ENCODE measurements around the gene PCDH12. TPM values are rescaled to one million over a fixed set of nuclear protein-coding genes. Genes with fewer than 3 reads are reported as not detected.
A peak's percentile ranks its signal among the peaks of the same experiment; 100 is the strongest.

The PCDH12 gene
- total RNA-seq, 1 experiment from 2014 or later: not detected

DNA sequence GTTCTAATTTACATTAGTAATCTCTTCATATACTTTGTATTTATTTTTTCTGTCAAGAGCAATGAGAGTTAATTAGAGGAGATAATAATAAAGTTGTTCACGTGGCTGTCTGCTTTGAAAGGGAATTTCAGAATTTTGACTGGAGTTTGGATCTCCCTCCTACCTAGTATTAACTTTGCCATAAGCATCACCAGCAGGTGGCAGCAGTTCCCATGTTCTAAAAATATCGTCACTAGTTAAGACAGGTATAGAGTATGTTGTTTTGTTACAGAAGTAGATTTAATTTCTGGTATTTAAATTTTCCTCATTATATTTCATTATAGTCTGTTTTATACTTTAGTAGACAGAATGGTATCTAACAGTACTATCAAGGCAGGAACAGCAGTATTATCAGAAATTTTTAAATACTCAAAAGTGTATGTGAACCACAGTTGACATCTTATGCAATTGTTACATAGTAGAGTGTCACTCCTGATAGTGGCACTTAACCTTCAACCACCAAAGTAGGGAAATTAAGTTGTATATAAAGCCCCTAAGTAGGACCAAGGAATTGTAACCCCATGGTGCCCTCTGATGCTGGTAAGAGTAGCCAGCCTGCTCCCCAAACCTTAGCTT, 34.5 kb upstream of the PCDH12 start:
- Histone ChIP-seq H3K23me2 (ENCODE audit: insufficient read length, low read depth, low read length, poor library complexity, severe bottlenecking) (no peaks in the 10 kb centered on the region), H3T11ph (ENCODE audit: low read length) (no peak overlapping the region), H2AFZ (ENCODE audit: low read length) (no peak overlapping the region), H3K4ac (ENCODE audit: low read depth, low read length) (no peak overlapping the region), H2BK5ac (ENCODE audit: insufficient read length, low read length) (no peak overlapping the region), H3K23ac (ENCODE audit: insufficient read length, low read depth, low read length) (no peak overlapping the region), H2BK15ac (ENCODE audit: low read depth, low read length) (no peak overlapping the region), H3K79me1 (ENCODE audit: insufficient read depth, low read depth, low read length, poor library complexity, severe bottlenecking) (no peaks in the 10 kb centered on the region), H3K79me2 (ENCODE audit: insufficient read depth, low read length) (no peaks in the 10 kb centered on the region), H2AK5ac (ENCODE audit: insufficient read length, low read length) (no peak overlapping the region), H3K56ac (ENCODE audit: insufficient read length, low read depth, low read length) (no peak overlapping the region), H3K9ac (ENCODE audit: extremely low read depth, insufficient read length, low read length) (no peak overlapping the region), H2BK12ac (ENCODE audit: insufficient read length, low read depth, low read length) (no peak overlapping the region), H4K91ac (ENCODE audit: insufficient read length, low read depth, low read length) (no peak overlapping the region), H2BK20ac (ENCODE audit: low read depth, low read length, poor library complexity, severe bottlenecking) (no peak overlapping the region), H3K18ac (ENCODE audit: insufficient read length, low read depth, low read length) (no peak overlapping the region), H3K4me1 (ENCODE audit: insufficient read depth, low read length) (no peaks in the 10 kb centered on the region), H3K27me3 (ENCODE audit: insufficient read depth, low read length) (no peaks in the 10 kb centered on the region), H3K14ac (ENCODE audit: insufficient read depth, low read length) (no peak overlapping the region), H3K9me3 (ENCODE audit: control insufficient read depth, low read depth, low read length) (no peaks in the 10 kb centered on the region), H3K27ac (ENCODE audit: insufficient read length, low read depth, low read length) (no peak overlapping the region), H4K20me1 (ENCODE audit: control insufficient read depth, insufficient read depth, insufficient read length) (no peaks in the 10 kb centered on the region), H2BK120ac (ENCODE audit: low read depth, low read length, poor library complexity, severe bottlenecking) (no peak overlapping the region), H3K4me2 (ENCODE audit: insufficient read depth, insufficient read length, low read length) (no peak overlapping the region), H4K8ac (replicated peaks; ENCODE audit: insufficient read length, low read depth, low read length) (no peak overlapping the region), H4K5ac (ENCODE audit: insufficient read length, low read depth, low read length) (no peak overlapping the region)
- H3K9me3 Mint-ChIP-seq: no peaks in the 10 kb centered on the region
- H3K27ac Mint-ChIP-seq: no peak overlapping the region
- TF ChIP-seq, protein P1, sequence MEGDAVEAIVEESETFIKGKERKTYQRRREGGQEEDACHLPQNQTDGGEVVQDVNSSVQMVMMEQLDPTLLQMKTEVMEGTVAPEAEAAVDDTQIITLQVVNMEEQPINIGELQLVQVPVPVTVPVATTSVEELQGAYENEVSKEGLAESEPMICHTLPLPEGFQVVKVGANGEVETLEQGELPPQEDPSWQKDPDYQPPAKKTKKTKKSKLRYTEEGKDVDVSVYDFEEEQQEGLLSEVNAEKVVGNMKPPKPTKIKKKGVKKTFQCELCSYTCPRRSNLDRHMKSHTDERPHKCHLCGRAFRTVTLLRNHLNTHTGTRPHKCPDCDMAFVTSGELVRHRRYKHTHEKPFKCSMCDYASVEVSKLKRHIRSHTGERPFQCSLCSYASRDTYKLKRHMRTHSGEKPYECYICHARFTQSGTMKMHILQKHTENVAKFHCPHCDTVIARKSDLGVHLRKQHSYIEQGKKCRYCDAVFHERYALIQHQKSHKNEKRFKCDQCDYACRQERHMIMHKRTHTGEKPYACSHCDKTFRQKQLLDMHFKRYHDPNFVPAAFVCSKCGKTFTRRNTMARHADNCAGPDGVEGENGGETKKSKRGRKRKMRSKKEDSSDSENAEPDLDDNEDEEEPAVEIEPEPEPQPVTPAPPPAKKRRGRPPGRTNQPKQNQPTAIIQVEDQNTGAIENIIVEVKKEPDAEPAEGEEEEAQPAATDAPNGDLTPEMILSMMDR (conservative IDR thresholded peaks at IDR 0.05): peak; percentile 92
- no peaks in the 10 kb centered on the region for H3K27me3 Mint-ChIP-seq (ENCODE audit: low read depth)
- DNase-seq: no peak
- no CpG with 5 or more reads among the region's 2 CpGs for WGBS (ENCODE audit: extremely low coverage, insufficient read length, low lambda C conversion rate)
- no peaks in the 10 kb centered on the region for H3K4me1 Mint-ChIP-seq
- peaks cover 6 to 23% (median 14%) of the 10 kb centered on the region in 3 experiments for H3K36me3 Mint-ChIP-seq (ENCODE audit: insufficient read depth in 1 of 3, low read depth in 3 of 3)
- no peak overlapping the region for H3K4me3 Mint-ChIP-seq
